H1 (cell line): ENCODE measurements around the gene ANKS1B. TPM values are rescaled to one million over a fixed set of nuclear protein-coding genes. Genes with fewer than 3 reads are reported as not detected.

Experiments
- HDAC2 ChIP-seq, 2 experiments: fragments of 300-600 bp in 1 of 2; sonication (generic) in 1 of 2; IDR thresholded peaks; 2 replicates each; pipeline ENCODE4 v1.6.1; 2011 to 2012; ENCODE audit warnings: low read depth in 2 of 2, low read length in 2 of 2, mild to moderate bottlenecking in 2 of 2, moderate library complexity in 2 of 2, borderline replicate concordance in 1 of 2, inconsistent platforms in 1 of 2
- SP2 ChIP-seq: IDR thresholded peaks from 2 replicates; pipeline ENCODE4 v1.6.1; 2012; ENCODE audit warnings: mild to moderate bottlenecking, low read length, inconsistent platforms
- polyA plus RNA-seq, 7 experiments: library from polyadenylated mRNA; depleted of rRNA in 3 of 7; stranded (reverse) in 5 of 7; unstranded in 2 of 7; fragments of >200 nt in 5 of 7; fragments of 200-250 nt in 2 of 7; gene quantifications; 1 replicate in 5 of 7; 2 replicates in 1 of 7; 4 replicates in 1 of 7; pipeline versions ENCODE4 v1.2.1 to v1.2.3, GENCODE V29; 2011 to 2013; ENCODE audit warnings: missing spikeins in 2 of 7, mixed read lengths in 2 of 7
- total RNA-seq: library from RNA; stranded (reverse); fragmentation: NEBNext Ultra II Directional; extraction: Animal tissue kit (Norgen Biotek cat#: 25700); gene quantifications from 2 replicates; pipeline ENCODE4 v1.2.1, GENCODE V29; 2021

ANKS1B gene
- total and polyA plus RNA-seq, 2 of the 8 experiments (the other 6 are each of a cell fraction or from before 2014, with no cell fraction given): 2.7 to 6.1 TPM

- TF ChIP-seq HDAC2 (IDR thresholded peaks at IDR 0.05; ENCODE audit: borderline replicate concordance in 1 of 2, low read depth in 2 of 2, low read length in 2 of 2) (no peak), SP2 (no peak)
Observed at GRCh38 chr12:99746538-99746937, 238.2 kb downstream of the ANKS1B start (continued).
